GM18519 (cell line): ENCODE measurements around the gene PRSS2.
"Not testable (repeated sequence)": the region's sequence is repeated elsewhere in the genome, so short reads cannot be mapped to it uniquely, and the experiment has no call there.

Experiments
- ATAC-seq: cut with Tn5 transposase; IDR thresholded peaks from one replicate; pipeline ENCODE4 v1.9.1; 2021; ENCODE audit warnings: mild to moderate bottlenecking, moderate library complexity; ENCODE audit not compliant: unreplicated experiment, low FRiP score

The PRSS2 gene

GRCh38 chr7:142758312-142758711, 12.5 kb upstream of the PRSS2 start:
- not testable (repeated sequence) for ATAC-seq

DNA sequence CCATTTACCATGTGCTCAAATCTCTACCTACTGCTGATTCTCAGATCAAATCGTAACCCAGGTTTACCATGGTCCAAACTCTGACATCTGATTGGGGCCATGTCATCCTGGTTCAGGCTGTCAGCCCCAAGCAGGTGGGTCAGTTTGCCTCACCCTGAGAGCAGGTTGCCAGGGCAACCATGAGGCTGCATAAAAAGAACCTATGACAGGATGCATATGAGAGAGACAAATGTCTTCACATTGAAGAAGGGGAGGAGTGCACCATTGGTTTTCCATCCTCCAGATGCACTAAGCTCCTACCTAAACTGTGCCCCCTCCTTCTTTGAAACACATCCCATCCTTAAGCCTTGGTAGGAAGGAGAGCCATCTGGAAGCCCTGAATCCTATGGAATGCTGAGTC, 11.3 kb upstream of the PRSS2 start:
- ATAC-seq, result no peak

- no peak for ATAC-seq
Observed at GRCh38 chr7:142760071-142760642, 10.6 kb upstream of the PRSS2 start.

DNA sequence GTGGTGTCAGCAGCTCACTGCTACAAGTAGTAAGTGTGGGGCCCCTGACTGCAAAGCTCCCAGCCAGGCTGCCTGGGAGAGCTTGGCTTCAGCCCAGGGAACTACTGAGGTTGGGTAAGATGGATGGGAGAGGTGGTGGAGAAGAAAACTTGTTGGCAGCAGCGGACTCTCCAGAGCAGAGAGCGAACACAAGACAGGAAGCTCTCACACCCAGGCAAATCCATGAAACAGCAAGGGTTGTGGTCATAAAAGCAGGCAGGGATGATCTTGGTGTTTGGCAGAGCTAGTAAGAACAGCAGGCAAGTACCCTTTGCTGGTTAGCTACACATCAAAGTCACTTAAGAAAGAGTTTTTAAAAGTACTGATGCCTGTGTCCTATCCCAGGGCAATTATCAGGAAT, 9.2 kb upstream of the PRSS2 start:
- not testable (repeated sequence) for ATAC-seq

GRCh38 chr7:142762104-142762503, 8.7 kb upstream of the PRSS2 start:
- no peak for ATAC-seq

GRCh38 chr7:142767451-142767850, 3.3 kb upstream of the PRSS2 start:
- ATAC-seq, result no peak

- ATAC-seq, result no peak
Observed at GRCh38 chr7:142767861-142768260, 2.9 kb upstream of the PRSS2 start.

- ATAC-seq, result not testable (repeated sequence)
Observed at GRCh38 chr7:142768885-142769284, 1.9 kb upstream of the PRSS2 start.

DNA sequence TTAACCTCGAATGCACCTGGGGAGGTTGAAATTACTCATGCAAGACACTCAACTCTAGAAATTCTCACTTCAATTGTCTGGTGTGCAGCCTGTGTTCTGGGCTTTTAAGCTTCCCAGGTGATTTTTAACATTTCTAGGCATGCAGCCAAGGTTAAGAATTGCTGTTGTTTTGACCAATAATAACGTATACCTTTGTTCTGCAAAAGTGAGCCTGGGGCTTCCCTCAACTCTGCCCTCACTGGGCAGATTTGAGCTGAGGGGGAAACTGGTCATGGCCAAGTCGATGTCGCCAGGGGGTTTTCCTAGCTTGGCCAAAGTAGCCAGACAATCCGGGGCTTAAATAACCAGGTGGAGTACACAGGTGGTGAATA, 568 bp downstream of the PRSS2 start:
- peak; percentile 89 for ATAC-seq

DNA sequence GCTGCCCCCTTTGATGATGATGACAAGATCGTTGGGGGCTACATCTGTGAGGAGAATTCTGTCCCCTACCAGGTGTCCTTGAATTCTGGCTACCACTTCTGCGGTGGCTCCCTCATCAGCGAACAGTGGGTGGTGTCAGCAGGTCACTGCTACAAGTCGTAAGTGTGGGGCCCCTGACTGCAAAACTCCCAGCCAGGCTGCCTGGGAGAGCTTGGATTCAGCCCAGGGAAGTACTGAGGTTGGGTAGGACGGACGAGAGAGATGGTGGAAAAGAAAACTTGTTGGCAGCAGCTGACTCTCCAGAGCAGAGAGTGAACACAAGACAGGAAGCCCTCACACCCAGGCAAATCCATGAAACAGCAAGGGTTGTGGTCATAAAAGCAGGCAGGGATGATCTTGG, 1.3 kb downstream of the PRSS2 start:
- ATAC-seq, result no peak

- ATAC-seq, result no peak
Observed at GRCh38 chr7:142772673-142773072, 1.9 kb downstream of the PRSS2 start.

- no peak for ATAC-seq
Observed at GRCh38 chr7:142773230-142773629, 2.5 kb downstream of the PRSS2 start.

DNA sequence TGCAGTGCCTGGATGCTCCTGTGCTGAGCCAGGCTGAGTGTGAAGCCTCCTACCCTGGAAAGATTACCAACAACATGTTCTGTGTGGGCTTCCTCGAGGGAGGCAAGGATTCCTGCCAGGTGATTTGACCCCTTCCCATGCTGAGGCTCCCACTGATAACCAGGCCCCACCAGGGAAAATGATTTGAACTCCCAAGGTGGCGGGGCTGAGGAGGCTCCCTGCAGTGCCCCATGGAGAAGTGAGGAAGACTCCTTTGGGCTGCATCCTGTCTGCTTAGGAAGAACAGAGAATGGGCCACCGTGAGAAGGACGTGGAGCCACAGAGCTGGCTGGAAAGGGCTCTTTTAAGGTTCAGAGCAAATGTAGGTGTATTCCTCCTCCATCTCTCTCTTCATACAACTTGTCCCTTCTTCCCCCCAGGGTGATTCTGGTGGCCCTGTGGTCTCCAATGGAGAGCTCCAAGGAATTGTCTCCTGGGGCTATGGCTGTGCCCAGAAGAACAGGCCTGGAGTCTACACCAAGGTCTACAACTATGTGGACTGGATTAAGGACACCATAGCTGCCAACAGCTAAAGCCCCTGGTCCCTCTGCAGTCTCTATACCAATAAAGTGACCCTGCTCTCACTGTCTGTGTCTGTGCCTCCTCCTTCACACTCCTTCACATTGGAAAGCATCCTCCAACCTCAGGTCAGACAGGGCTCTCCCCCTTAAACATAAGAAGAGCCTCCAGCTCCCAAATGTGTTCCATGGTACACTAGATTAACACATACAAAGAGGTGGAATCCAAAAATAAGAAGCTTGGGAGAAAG, 3.4 kb downstream of the PRSS2 start:
- no peak for ATAC-seq

DNA sequence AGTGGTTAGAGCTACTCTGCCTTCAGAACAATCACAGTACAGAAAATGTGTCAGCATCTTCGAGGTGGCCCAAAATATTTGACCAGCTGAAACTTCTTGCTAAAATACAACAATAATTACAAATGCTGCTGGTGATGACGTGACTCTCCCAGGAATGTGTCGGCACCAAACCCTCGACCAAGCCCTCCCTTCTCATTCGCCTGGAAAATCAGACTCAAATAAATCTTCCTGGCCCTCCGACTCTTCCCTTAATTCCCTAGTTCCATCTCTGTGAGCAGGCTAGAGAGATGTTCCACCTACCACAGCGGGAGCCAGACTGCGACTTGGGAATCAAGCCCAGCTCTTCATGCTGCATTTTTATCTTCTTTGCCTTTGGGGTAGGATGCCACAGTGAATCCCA, 4.1 kb downstream of the PRSS2 start:
- ATAC-seq, result no peak

DNA sequence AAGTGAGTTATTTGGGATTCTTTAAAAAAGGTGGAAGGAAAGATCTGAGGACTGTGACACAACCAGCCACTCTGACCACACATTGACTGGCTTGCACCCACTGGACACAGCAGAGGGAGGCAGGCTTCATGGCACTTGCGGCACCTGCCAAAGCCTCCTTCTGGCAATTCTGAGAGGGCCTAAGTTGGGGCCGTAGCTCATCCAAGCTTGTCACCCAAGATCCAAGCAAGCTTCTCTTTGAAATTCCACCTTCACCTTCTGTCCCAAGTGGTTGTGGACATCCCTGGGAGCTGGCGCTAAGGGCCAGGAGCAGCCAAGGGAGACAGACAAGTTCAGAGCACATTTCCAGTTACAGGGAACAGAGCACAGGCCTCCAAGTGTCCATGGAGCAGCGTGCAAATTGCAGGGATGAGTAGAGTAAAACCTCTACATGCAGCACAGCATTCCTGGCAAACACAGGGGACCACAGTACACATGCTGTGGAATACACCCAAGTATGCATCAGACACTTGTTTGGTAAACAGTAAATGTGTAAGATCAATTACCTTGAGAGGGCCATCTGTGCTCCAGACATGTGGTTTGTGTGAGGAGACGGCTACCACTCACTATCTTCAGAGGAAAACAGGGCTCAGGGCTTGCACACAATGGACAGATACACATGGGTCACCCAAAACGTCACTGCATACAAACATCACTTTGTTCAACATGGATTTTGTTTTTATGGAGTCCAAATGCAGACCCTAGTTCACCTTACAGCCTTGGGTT, 4.8 kb downstream of the PRSS2 start:
- ATAC-seq, result not testable (repeated sequence)

DNA sequence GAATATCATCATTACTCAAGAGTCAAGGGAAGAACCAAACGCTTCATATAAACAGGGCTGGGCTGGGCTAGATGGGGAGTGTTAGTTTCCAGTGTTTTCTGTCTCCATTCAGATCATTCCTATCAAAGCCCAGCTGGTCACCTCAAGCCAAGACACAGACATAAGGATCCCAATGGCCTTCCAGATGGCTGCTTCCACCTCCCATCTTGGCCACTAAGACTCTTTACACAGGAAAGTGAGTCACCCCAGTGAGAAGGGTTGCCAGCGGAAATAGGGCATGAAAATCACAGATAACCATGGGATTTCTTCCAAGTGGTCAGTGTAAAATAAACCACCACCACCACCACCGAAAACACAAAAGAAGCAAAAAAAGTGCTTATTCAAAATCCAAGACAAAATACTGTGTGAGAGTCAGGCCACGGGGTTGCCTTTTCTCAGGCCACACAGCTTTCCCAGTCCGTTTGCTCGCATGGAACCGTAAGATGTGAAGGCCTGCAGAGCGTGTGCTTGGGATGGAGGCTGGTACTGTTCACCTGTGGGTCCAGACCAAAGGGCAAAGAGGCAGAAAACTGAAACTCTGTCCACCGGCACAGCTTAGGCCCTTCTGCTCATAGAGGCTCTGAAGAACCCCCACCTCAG, 5.6 kb downstream of the PRSS2 start:
- ATAC-seq, result no peak

- ATAC-seq, result not testable (repeated sequence)
Observed at GRCh38 chr7:142776845-142777225, 6.1 kb downstream of the PRSS2 start.

DNA sequence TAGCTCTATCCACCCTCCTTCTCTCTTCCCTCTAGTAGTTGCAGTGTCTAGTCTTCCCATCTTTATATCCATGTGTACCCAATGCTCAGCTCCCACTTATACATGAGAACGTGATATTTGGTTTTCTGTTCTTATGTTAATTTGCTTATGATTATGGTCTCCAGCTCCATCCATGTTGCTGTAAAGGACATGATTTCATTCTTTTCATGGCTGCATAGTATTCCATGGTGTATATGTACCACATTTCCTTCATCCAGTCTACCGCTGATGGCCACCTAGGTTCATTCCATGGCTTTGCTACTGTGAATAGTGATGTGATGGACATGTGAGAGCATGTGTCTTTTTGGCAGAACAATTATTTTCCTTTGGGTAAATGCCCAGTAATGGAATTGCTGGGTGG, 6.5 kb downstream of the PRSS2 start:
- ATAC-seq, result no peak

DNA sequence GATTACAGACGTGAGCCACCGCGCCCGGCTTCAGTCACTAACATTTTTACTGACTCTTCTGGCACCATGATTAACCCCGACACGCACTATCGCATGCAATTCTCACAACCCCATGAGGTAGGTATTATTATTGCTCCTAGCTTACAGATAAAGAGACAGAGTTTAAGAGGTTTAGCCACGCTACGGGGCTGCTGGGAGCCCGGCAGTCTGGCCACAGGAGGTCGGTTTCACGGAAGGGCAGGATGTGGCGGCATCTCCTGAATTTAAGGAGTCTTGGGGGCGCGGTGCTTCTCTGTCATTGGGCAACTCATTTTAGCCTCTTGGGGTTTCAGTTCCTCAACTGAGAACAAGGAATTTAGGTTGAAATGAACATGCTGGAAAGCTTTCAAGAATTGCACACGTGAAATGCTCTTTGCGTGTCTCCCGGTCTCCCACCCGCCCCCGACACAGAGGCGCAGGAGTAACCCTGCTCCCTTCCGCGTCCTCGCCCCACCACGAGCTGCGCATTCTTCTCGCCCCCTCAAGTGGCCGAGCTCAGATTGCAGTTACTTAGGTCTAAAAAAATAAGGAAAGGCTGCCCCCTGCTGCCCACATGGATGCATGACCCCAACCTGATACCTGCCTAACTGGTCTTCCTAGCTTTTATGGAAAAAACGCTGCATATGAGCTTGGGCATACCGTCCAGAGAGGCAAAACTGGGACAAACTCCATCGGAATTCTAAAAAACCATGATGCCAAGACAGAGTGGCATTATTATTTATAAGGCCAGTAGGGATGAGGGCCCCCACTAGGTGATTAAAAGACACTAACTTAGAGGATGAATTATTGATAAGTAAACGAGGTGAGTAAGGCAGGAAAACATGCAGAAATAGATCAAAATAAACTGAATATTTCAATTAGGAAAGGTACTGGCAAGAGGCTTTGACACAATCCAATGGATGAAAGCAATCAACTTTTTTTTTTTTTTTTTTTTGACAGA, 12.4 kb downstream of the PRSS2 start:
- peak; percentile 77 for ATAC-seq

DNA sequence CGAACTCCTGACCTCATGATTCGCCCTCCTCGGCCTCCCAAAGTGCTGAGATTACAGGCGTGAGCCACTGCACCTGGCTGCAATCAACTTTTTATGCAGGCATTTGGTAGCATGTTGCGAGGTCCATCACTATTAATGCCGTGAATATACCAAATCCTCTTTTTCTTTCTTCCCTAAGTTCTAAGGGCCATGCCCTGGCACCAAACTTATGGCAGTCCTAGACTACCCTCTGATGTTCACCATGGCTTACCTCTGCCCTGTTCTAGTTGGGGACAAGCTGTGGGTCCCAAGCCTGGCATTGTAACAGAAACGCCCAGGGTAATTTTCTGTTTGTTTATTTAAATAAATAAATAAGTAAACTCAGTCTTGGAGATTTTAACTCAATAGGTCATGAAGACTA, 13.3 kb downstream of the PRSS2 start:
- no peak for ATAC-seq
